Omental fat pad (tissue), 4 donors: ENCODE measurements around the gene PCDHGB1. TPM values are rescaled to one million over a fixed set of nuclear protein-coding genes. Genes with fewer than 3 reads are reported as not detected.

ENCODE experiments used
- ATAC-seq: fragments of 150-250 bp; one replicate; pipeline ENCODE4 v1.9.1; 2016; ENCODE audit warnings: mild to moderate bottlenecking, moderate library complexity; ENCODE audit not compliant: low FRiP score
- DNase-seq: peaks from one replicate; pipeline ENCODE4 v3.0.0-alpha.2; 2019; ENCODE audit warnings: low spot score
- total RNA-seq, 4 donors: library from RNA; depleted of rRNA; stranded (reverse); fragments of >200 nt; gene quantifications; one replicate each; pipeline ENCODE4 v1.1.0, GENCODE V29; 2016
- TF ChIP-seq, protein P1 (sequence below), 3 donors: fragments of 450-650 bp; IDR thresholded peaks; one replicate each; pipeline ENCODE4 v1.5.1; 2016 to 2017; ENCODE audit warnings: antibody characterized with exemption in 3 of 3, mild to moderate bottlenecking in 3 of 3, moderate library complexity in 2 of 3

PCDHGB1 gene
- total RNA-seq, 4 donors from 2014 or later: 1.4 to 6.0 (median 2.2) TPM

DNA sequence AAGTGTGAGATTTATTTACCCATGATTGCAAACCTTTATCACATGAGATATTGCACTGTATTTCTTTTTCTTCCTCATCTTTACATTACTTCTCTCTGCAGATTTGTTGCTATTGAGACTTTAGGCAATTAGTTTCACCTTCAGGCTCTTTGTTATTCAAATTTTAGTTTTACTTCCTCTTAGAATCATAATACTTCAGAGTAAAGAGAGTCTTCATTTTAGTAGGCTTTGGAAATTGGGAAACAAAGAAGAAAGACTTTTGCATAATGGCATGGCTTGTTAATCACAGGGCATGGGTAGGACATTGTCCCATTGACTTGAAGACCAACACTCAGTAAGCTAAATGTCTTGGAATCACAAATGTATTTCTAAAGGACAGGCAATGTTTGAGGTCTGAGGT is 12.8 kb downstream of the PCDHGB1 start:
- TF ChIP-seq, protein P1, sequence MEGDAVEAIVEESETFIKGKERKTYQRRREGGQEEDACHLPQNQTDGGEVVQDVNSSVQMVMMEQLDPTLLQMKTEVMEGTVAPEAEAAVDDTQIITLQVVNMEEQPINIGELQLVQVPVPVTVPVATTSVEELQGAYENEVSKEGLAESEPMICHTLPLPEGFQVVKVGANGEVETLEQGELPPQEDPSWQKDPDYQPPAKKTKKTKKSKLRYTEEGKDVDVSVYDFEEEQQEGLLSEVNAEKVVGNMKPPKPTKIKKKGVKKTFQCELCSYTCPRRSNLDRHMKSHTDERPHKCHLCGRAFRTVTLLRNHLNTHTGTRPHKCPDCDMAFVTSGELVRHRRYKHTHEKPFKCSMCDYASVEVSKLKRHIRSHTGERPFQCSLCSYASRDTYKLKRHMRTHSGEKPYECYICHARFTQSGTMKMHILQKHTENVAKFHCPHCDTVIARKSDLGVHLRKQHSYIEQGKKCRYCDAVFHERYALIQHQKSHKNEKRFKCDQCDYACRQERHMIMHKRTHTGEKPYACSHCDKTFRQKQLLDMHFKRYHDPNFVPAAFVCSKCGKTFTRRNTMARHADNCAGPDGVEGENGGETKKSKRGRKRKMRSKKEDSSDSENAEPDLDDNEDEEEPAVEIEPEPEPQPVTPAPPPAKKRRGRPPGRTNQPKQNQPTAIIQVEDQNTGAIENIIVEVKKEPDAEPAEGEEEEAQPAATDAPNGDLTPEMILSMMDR (IDR thresholded peaks at IDR 0.05): no peak
- ATAC-seq (no peak), DNase-seq (no peak)

DNA sequence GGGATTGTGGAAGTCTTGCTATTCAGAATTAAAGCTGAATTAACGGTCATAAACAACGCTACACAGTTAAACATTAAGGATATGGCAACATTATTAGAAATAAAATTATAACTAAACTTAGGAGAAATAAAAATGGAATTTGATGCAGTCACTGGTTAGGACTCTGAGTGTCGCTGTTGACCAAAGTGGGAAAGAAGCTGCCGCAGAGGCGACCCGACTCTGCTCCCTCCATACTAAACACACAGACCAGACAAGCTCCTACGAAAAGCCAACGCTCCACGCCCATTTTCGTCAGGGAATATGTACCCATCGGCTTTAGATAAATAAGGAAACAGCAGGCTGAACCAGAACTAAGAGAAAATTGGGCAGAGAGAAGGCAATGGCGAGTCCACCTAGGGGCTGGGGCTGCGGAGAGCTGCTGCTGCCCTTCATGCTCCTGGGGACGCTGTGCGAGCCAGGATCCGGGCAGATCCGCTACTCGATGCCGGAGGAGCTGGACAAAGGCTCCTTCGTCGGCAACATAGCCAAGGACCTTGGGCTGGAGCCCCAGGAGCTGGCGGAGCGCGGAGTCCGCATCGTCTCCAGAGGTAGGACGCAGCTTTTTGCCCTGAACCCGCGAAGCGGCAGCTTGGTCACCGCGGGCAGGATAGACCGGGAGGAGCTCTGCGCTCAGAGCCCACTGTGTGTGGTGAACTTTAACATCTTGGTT is 14.2 kb downstream of the PCDHGB1 start, which contains the start of gene PCDHGA5:
TSS of gene PCDHGA5 (plus strand) at position 211 of the 709 bp plus-strand sequence. CDS start at position 380, 169 bp downstream.
- TF ChIP-seq, protein P1 (IDR thresholded peaks at IDR 0.05): no peak
- ATAC-seq: no peak
- no peak for DNase-seq

DNA sequence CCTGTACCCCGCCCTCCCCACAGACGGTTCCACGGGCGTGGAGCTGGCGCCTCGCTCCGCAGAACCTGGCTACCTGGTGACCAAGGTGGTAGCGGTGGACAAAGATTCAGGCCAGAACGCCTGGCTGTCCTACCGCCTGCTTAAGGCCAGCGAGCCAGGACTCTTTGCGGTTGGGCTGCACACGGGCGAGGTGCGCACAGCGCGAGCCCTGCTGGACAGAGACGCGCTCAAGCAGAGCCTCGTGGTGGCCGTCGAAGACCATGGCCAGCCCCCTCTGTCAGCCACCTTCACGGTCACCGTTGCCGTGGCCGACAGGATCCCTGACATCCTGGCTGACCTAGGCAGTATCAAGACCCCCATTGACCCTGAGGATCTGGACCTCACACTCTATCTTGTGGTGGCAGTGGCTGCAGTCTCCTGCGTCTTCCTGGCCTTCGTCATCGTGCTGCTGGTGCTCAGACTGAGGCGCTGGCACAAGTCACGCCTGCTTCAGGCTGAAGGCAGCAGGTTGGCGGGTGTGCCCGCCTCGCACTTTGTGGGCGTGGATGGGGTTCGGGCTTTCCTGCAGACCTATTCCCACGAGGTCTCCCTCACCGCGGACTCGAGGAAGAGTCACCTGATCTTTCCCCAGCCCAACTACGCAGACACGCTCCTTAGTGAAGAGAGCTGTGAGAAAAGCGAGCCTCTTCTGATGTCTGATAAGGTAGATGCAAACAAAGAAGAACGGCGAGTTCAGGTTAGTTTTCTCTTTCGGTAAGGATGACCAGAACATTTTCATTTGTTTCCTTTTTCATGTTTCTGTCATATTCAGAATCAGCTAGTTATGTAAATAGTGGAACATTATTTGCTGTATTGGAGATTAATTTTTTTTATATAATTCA is 16.4 kb downstream of the PCDHGB1 start:
- TF ChIP-seq, protein P1 (IDR thresholded peaks at IDR 0.05): no peak
- no peak for DNase-seq
- ATAC-seq: no peak

DNA sequence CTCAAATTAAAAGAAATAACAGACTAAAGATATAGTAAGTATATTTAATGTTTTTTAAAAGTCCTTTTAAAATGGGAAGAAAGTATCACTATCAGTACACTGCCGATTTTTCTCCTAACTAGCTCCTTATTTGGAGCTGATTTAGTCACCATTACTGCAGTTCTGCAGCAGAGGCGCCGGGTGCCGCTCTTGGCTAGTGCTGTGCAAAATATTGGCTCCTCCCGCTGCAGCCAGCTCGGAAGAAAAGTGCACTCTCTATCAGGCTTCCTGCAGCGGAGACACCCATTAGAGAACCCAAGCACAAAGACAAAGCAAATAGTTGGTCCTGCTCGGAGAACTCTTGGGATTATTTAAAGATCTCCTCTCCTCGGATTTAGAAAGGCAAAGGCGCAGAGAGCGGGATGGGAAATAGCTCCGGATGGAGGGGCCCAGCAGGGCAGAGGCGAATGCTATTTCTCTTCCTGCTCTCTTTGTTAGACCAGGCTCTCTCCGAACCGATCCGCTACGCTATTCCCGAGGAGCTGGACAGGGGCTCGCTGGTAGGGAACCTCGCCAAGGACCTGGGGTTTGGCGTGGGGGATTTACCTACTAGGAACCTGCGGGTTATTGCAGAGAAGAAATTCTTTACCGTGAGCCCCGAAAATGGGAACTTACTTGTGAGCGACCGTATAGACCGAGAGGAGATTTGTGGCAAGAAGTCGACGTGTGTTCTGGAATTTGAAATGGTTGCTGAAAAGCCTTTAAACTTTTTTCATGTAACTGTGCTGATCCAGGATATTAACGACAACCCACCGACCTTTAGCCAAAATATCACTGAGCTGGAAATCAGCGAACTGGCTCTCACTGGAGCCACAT is 20.3 kb downstream of the PCDHGB1 start, which contains the start of gene PCDHGB3:
TSS of gene PCDHGB3 (plus strand) at position 249 of the 855 bp plus-strand sequence. CDS start at position 402, 153 bp downstream.
- TF ChIP-seq, protein P1 (IDR thresholded peaks at IDR 0.05): no peak
- DNase-seq (no peak), ATAC-seq (no peak)

DNA sequence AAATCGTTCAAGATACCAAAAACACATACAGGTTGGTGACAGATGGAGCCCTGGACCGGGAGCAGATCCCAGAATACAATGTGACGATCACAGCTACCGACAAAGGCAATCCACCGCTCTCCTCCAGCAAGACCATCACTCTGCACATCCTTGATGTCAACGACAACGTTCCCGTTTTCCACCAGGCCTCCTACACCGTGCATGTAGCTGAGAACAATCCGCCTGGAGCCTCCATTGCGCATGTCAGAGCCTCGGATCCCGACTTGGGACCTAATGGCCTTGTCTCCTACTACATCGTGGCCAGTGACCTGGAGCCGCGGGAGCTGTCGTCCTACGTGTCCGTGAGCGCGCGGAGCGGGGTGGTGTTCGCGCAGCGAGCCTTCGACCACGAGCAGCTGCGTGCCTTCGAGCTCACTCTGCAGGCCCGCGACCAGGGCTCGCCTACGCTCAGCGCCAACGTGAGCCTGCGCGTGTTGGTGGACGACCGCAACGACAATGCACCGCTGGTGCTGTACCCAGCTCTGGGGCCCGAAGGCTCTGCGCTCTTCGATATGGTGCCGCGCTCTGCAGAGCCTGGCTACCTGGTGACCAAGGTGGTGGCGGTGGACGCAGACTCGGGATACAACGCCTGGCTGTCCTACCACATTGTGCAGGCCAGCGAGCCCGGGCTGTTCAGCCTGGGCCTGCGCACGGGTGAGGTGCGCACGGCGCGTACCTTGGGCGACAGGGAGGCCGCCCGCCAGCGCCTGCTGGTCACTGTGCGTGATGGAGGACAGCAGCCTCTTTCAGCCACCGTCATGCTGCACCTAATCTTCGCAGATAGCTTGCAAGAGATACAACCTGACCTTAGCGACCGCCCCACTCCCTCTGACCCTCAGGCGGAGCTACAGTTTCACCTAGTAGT is 21.9 kb downstream of the PCDHGB1 start:
- no peak for ATAC-seq
- DNase-seq: no peak
- TF ChIP-seq, protein P1 (IDR thresholded peaks at IDR 0.05): no peak
